ENCODE measurements around the gene IGF1R. TPM values are rescaled to one million over a fixed set of nuclear protein-coding genes. Genes with fewer than 3 reads are reported as not detected.

The IGF1R gene
- total and polyA plus RNA-seq, 2 experiments from 2014 or later, result 10.8 to 42.9 TPM

- Histone ChIP-seq H3K27me3 (no peaks in the 10 kb centered on the region), H4K20me1 (ENCODE audit: insufficient read depth, poor library complexity, severe bottlenecking) (peaks cover 38% of the 10 kb centered on the region), H3K9me3 (ENCODE audit: low read depth) (no peaks in the 10 kb centered on the region), H2AFZ (no peak overlapping the region), H3K36me3 (replicated peaks; ENCODE audit: insufficient read depth, low read depth) (no peaks in the 10 kb centered on the region), H3K4me3 (no peak overlapping the region), H3K9me2 (replicated peaks; ENCODE audit: insufficient read depth) (no peaks in the 10 kb centered on the region), H3K4me2 (no peak overlapping the region), H3K27ac (no peak overlapping the region), H3K79me2 (peaks cover 100% of the 10 kb centered on the region), H3K4me1 (ENCODE audit: insufficient read depth) (no peaks in the 10 kb centered on the region)
- DNase-seq (ENCODE audit: low spot score), result no peak
- WGBS (ENCODE audit: low lambda C conversion rate, missing lambda C conversion rate), result 98% methylated on average over 2 of the region's 2 CpGs
- TF ChIP-seq EZH2phosphoT487 (IDR thresholded peaks at IDR 0.05; ENCODE audit: low read depth, severe bottlenecking, unreplicated experiment), result no peak
- no peak for TF ChIP-seq EZH2 (IDR thresholded peaks at IDR 0.05; ENCODE audit: borderline replicate concordance)
- TF ChIP-seq, protein P1, sequence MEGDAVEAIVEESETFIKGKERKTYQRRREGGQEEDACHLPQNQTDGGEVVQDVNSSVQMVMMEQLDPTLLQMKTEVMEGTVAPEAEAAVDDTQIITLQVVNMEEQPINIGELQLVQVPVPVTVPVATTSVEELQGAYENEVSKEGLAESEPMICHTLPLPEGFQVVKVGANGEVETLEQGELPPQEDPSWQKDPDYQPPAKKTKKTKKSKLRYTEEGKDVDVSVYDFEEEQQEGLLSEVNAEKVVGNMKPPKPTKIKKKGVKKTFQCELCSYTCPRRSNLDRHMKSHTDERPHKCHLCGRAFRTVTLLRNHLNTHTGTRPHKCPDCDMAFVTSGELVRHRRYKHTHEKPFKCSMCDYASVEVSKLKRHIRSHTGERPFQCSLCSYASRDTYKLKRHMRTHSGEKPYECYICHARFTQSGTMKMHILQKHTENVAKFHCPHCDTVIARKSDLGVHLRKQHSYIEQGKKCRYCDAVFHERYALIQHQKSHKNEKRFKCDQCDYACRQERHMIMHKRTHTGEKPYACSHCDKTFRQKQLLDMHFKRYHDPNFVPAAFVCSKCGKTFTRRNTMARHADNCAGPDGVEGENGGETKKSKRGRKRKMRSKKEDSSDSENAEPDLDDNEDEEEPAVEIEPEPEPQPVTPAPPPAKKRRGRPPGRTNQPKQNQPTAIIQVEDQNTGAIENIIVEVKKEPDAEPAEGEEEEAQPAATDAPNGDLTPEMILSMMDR (IDR thresholded peaks at IDR 0.05; ENCODE audit: poor library complexity), result no peak
Measured at GRCh38 chr15:98760975-98761374, 112.6 kb downstream of the IGF1R start.

DNA sequence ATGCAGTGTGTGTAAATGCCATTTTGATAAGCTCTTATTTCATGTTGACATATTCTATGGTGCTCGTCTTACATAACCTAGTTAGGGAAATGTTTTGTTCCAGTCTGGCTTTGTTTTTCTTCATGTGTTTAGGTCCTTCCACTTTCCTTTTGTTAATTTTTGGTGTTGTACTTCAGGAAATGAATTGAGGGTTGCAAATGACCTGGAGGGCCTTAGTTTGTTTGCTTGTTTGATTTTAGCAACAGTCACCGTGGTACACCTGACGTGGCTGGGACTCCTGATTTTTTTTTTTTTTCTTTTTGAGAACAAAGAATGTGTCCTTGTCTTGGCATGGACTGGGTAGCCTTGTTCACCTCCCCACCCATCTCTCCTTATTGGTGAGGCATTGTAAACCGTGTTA, 114.8 kb downstream of the IGF1R start:
- no peaks in the 10 kb centered on the region for H3K9me2 ChIP-seq (replicated peaks; ENCODE audit: insufficient read depth)
- peaks cover 35% of the 10 kb centered on the region for H4K20me1 ChIP-seq (ENCODE audit: insufficient read depth, poor library complexity, severe bottlenecking)
- no peak overlapping the region for H3K27ac ChIP-seq
- no peak overlapping the region for H2AFZ ChIP-seq
- no peak for DNase-seq (ENCODE audit: low spot score)
- TF ChIP-seq EZH2phosphoT487 (IDR thresholded peaks at IDR 0.05; ENCODE audit: low read depth, severe bottlenecking, unreplicated experiment), result no peak
- TF ChIP-seq, protein P1 (IDR thresholded peaks at IDR 0.05; ENCODE audit: poor library complexity), result no peak
- no peak for TF ChIP-seq EZH2 (IDR thresholded peaks at IDR 0.05; ENCODE audit: borderline replicate concordance)
- no peaks in the 10 kb centered on the region for H3K9me3 ChIP-seq (ENCODE audit: low read depth)
- no peak overlapping the region for H3K4me3 ChIP-seq
- no peaks in the 10 kb centered on the region for H3K36me3 ChIP-seq (replicated peaks; ENCODE audit: insufficient read depth, low read depth)
- no peaks in the 10 kb centered on the region for H3K4me1 ChIP-seq (ENCODE audit: insufficient read depth)
- no peaks in the 10 kb centered on the region for H3K27me3 ChIP-seq
- peaks cover 100% of the 10 kb centered on the region for H3K79me2 ChIP-seq
- H3K4me2 ChIP-seq, result no peak overlapping the region
- WGBS (ENCODE audit: low lambda C conversion rate, missing lambda C conversion rate), result 71% methylated on average over 4 of the region's 4 CpGs

GRCh38 chr15:98764291-98764690, 116.0 kb downstream of the IGF1R start:
- 98% methylated on average over 2 of the region's 2 CpGs for WGBS (ENCODE audit: low lambda C conversion rate, missing lambda C conversion rate)
- H3K9me2 ChIP-seq (replicated peaks; ENCODE audit: insufficient read depth), result no peaks in the 10 kb centered on the region
- no peak overlapping the region for H3K4me3 ChIP-seq
- no peak overlapping the region for H3K27ac ChIP-seq
- no peak for DNase-seq (ENCODE audit: low spot score)
- H3K79me2 ChIP-seq, result peaks cover 97% of the 10 kb centered on the region
- H3K9me3 ChIP-seq (ENCODE audit: low read depth), result no peaks in the 10 kb centered on the region
- H2AFZ ChIP-seq, result no peak overlapping the region
- H3K36me3 ChIP-seq (replicated peaks; ENCODE audit: insufficient read depth, low read depth), result no peaks in the 10 kb centered on the region
- no peak for TF ChIP-seq EZH2 (IDR thresholded peaks at IDR 0.05; ENCODE audit: borderline replicate concordance)
- no peak for TF ChIP-seq EZH2phosphoT487 (IDR thresholded peaks at IDR 0.05; ENCODE audit: low read depth, severe bottlenecking, unreplicated experiment)
- TF ChIP-seq, protein P1 (IDR thresholded peaks at IDR 0.05; ENCODE audit: poor library complexity), result no peak
- H4K20me1 ChIP-seq (ENCODE audit: insufficient read depth, poor library complexity, severe bottlenecking), result peaks cover 26% of the 10 kb centered on the region
- no peak overlapping the region for H3K4me2 ChIP-seq
- H3K4me1 ChIP-seq (ENCODE audit: insufficient read depth), result no peaks in the 10 kb centered on the region
- no peaks in the 10 kb centered on the region for H3K27me3 ChIP-seq

DNA sequence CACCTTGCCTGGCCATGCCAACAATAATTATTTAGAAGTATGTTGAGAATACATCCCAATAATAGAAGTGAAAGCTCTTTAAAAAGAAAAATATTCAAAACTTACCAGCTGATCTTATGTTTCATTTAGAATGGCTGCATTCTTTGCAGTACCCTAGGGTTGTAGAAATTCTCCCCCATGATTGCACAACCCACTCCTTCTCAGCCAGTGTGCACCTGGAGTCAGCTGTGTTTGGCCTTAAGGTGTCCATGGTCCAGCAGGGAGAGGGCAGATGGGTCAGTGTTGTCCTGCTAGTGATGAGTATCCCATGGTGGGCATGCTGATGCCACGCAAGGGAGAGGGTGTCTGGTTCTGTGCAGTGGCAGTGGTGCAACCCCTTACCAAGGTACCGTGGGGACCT, 117.3 kb downstream of the IGF1R start:
- WGBS (ENCODE audit: low lambda C conversion rate, missing lambda C conversion rate), result 94% methylated on average over 2 of the region's 2 CpGs
- no peak for TF ChIP-seq EZH2 (IDR thresholded peaks at IDR 0.05; ENCODE audit: borderline replicate concordance)
- TF ChIP-seq EZH2phosphoT487 (IDR thresholded peaks at IDR 0.05; ENCODE audit: low read depth, severe bottlenecking, unreplicated experiment), result no peak
- TF ChIP-seq, protein P1 (IDR thresholded peaks at IDR 0.05; ENCODE audit: poor library complexity), result no peak
- Histone ChIP-seq H3K9me3 (ENCODE audit: low read depth) (no peaks in the 10 kb centered on the region), H3K4me3 (no peak overlapping the region), H4K20me1 (ENCODE audit: insufficient read depth, poor library complexity, severe bottlenecking) (peaks cover 20% of the 10 kb centered on the region), H3K4me1 (ENCODE audit: insufficient read depth) (no peaks in the 10 kb centered on the region), H2AFZ (no peak overlapping the region), H3K27me3 (no peaks in the 10 kb centered on the region), H3K9me2 (replicated peaks; ENCODE audit: insufficient read depth) (no peaks in the 10 kb centered on the region), H3K36me3 (replicated peaks; ENCODE audit: insufficient read depth, low read depth) (no peaks in the 10 kb centered on the region), H3K27ac (no peak overlapping the region), H3K79me2 (peaks cover 97% of the 10 kb centered on the region), H3K4me2 (no peak overlapping the region)
- DNase-seq (ENCODE audit: low spot score), result no peak
